Measurements from ENCODE around the gene SYT5.
"Not testable (repeated sequence)": the region's sequence is repeated elsewhere in the genome, so short reads cannot be mapped to it uniquely, and the experiment has no call there.

SYT5 gene

GRCh38 chr19:55227241-55228014, 47.3 kb upstream of the SYT5 start:
- no peaks in the 10 kb centered on the region for H3K4me1 ChIP-seq
- DNase-seq = no peak
- no peak overlapping the region for H3K27ac ChIP-seq
- H3K27me3 ChIP-seq = no peaks in the 10 kb centered on the region
- intact Hi-C loops (cut with DNase I; ENCODE audit: low total_unique reads) = no loop called here
- H3K4me3 ChIP-seq = no peak overlapping the region
- TF ChIP-seq CTCF (IDR thresholded peaks at IDR 0.05) = no peak
- peaks cover 29 to 76% (median 54%) of the 10 kb centered on the region in 3 donors for H3K36me3 ChIP-seq
- H3K9me3 ChIP-seq = no peaks in the 10 kb centered on the region

- Histone ChIP-seq H3K9me3 (no peaks in the 10 kb centered on the region), H3K4me1 (no peaks in the 10 kb centered on the region), H3K36me3 (peaks cover 22 to 69% (median 48%) of the 10 kb centered on the region in 3 donors), H3K27ac (no peak overlapping the region), H3K4me3 (no peak overlapping the region), H3K27me3 (no peaks in the 10 kb centered on the region)
- DNase-seq = no peak
- no peak for TF ChIP-seq CTCF (IDR thresholded peaks at IDR 0.05)
- intact Hi-C loops (cut with DNase I; ENCODE audit: low total_unique reads) = no loop called here
These were observed 46.7 kb upstream of the SYT5 start for GRCh38 chr19:55226788-55227187.

- Histone ChIP-seq H3K4me1 (no peaks in the 10 kb centered on the region), H3K36me3 (peaks cover 17 to 64% (median 43%) of the 10 kb centered on the region in 3 donors), H3K27ac (no peak overlapping the region), H3K27me3 (no peaks in the 10 kb centered on the region), H3K9me3 (no peaks in the 10 kb centered on the region), H3K4me3 (no peak overlapping the region)
- intact Hi-C loops (cut with DNase I; ENCODE audit: low total_unique reads) = no loop called here
- DNase-seq = no peak
- TF ChIP-seq CTCF (IDR thresholded peaks at IDR 0.05) = no peak
These were observed 46.2 kb upstream of the SYT5 start for GRCh38 chr19:55226273-55226672.

GRCh38 chr19:55225415-55225958, 45.4 kb upstream of the SYT5 start:
- intact Hi-C loops (cut with DNase I; ENCODE audit: low total_unique reads) = no loop called here
- no peaks in the 10 kb centered on the region for H3K4me1 ChIP-seq
- TF ChIP-seq CTCF (IDR thresholded peaks at IDR 0.05) = no peak
- no peak overlapping the region for H3K4me3 ChIP-seq
- DNase-seq = no peak
- no peaks in the 10 kb centered on the region for H3K27me3 ChIP-seq
- peaks cover 9 to 56% (median 35%) of the 10 kb centered on the region in 3 donors for H3K36me3 ChIP-seq
- no peaks in the 10 kb centered on the region for H3K9me3 ChIP-seq
- no peak overlapping the region for H3K27ac ChIP-seq

- H3K36me3 ChIP-seq = peaks cover 3 to 50% (median 28%) of the 10 kb centered on the region in 3 donors
- H3K27ac ChIP-seq; H3K9me3 ChIP-seq; H3K4me1 ChIP-seq; H3K4me3 ChIP-seq; H3K27me3 ChIP-seq; DNase-seq; intact Hi-C loops (cut with DNase I; ENCODE audit: low total_unique reads): not testable (repeated sequence)
These were observed 44.8 kb upstream of the SYT5 start for GRCh38 chr19:55224679-55225414.
